Fibroblast of lung (primary cell): ENCODE data around the gene FAM43A.

Experiments used
- EZH2 ChIP-seq: IDR thresholded peaks from 2 replicates; pipeline ENCODE4 v1.5.1; 2012; ENCODE audit warnings: low read length, control low read depth, mild to moderate bottlenecking; ENCODE audit errors: missing control alignments
- TF ChIP-seq, protein P1 (sequence below), 2 donors: IDR thresholded peaks in 1 of 2; conservative IDR thresholded peaks in 1 of 2; 1 replicate in 1 of 2; 2 replicates in 1 of 2; pipeline ENCODE4 v1.5.1; 2011 to 2012; ENCODE audit warnings: low read length in 2 of 2, control low read depth in 1 of 2, inconsistent platforms in 1 of 2, low read depth in 1 of 2, mild to moderate bottlenecking in 1 of 2

DNA sequence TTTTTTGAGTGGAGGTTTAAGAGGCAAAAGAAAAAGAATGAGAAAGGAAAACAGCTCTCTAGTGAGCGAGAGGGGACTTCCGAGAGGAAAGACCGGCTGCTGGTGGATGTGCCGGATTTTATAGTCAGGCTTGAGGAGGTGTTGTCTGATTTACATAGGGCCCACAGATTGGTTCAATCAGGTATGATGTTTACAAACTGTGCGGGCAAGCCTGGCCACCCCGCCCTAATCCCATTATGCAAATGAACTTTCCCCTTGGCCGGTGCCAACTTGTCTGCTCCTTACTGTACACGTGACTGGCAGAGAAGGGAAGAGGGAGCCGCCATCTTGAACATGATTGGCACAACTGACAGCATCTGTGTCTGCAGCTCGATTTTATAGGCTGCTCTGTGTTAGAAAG, 44.7 kb downstream of the FAM43A start:
- TF ChIP-seq, protein P1, sequence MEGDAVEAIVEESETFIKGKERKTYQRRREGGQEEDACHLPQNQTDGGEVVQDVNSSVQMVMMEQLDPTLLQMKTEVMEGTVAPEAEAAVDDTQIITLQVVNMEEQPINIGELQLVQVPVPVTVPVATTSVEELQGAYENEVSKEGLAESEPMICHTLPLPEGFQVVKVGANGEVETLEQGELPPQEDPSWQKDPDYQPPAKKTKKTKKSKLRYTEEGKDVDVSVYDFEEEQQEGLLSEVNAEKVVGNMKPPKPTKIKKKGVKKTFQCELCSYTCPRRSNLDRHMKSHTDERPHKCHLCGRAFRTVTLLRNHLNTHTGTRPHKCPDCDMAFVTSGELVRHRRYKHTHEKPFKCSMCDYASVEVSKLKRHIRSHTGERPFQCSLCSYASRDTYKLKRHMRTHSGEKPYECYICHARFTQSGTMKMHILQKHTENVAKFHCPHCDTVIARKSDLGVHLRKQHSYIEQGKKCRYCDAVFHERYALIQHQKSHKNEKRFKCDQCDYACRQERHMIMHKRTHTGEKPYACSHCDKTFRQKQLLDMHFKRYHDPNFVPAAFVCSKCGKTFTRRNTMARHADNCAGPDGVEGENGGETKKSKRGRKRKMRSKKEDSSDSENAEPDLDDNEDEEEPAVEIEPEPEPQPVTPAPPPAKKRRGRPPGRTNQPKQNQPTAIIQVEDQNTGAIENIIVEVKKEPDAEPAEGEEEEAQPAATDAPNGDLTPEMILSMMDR (conservative IDR thresholded peaks at IDR 0.05 in 1 of 2, IDR thresholded peaks at IDR 0.05 in 1 of 2; ENCODE audit: low read depth in 1 of 2, low read length in 2 of 2), result no peak
- no peak for TF ChIP-seq EZH2
